ENCODE data around the gene CCDC92. TPM values are rescaled to one million over a fixed set of nuclear protein-coding genes. Genes with fewer than 3 reads are reported as not detected.

Gene CCDC92
- total RNA-seq, 4 donors from 2014 or later: 23.1 to 33.3 (median 30.9) TPM

- H3K27me3 ChIP-seq: no peaks in the 10 kb centered on the region
- TF ChIP-seq CTCF (IDR thresholded peaks at IDR 0.05): no peak
- TF ChIP-seq POLR2A (IDR thresholded peaks at IDR 0.05): no peak
- no peaks in the 10 kb centered on the region for H3K9me3 ChIP-seq
- H3K27ac ChIP-seq: no peak overlapping the region
- no peaks in the 10 kb centered on the region for H3K36me3 ChIP-seq
- H3K4me3 ChIP-seq: no peak overlapping the region
- no peak for DNase-seq
- H3K4me1 ChIP-seq: peaks cover 0 to 8% (median 0%) of the 10 kb centered on the region in 4 donors
Observed at GRCh38 chr12:123961585-123962345, 10.9 kb downstream of the CCDC92 start.

- no peak for DNase-seq
- Histone ChIP-seq H3K27ac (no peak overlapping the region), H3K27me3 (no peaks in the 10 kb centered on the region), H3K36me3 (no peaks in the 10 kb centered on the region), H3K4me1 (peaks cover 0 to 8% (median 0%) of the 10 kb centered on the region in 4 donors), H3K4me3 (no peak overlapping the region), H3K9me3 (no peaks in the 10 kb centered on the region)
- TF ChIP-seq CTCF (IDR thresholded peaks at IDR 0.05): no peak
- TF ChIP-seq POLR2A (IDR thresholded peaks at IDR 0.05): no peak
Observed at GRCh38 chr12:123960856-123961255, 11.8 kb downstream of the CCDC92 start.

GRCh38 chr12:123960029-123960735 is 12.4 kb downstream of the CCDC92 start:
- Histone ChIP-seq H3K4me1 (peaks cover 0 to 8% (median 0%) of the 10 kb centered on the region in 4 donors), H3K36me3 (no peaks in the 10 kb centered on the region), H3K27me3 (no peaks in the 10 kb centered on the region), H3K27ac (no peak overlapping the region), H3K9me3 (no peaks in the 10 kb centered on the region), H3K4me3 (no peak overlapping the region)
- no peak for TF ChIP-seq POLR2A (IDR thresholded peaks at IDR 0.05)
- no peak for TF ChIP-seq CTCF (IDR thresholded peaks at IDR 0.05)
- no peak for DNase-seq

GRCh38 chr12:123958876-123959275 is 13.8 kb downstream of the CCDC92 start:
- DNase-seq: no peak
- Histone ChIP-seq H3K27me3 (no peaks in the 10 kb centered on the region), H3K27ac (no peak overlapping the region), H3K9me3 (no peaks in the 10 kb centered on the region), H3K36me3 (no peaks in the 10 kb centered on the region), H3K4me3 (no peak overlapping the region), H3K4me1 (peaks cover 0 to 8% (median 0%) of the 10 kb centered on the region in 4 donors)
- TF ChIP-seq POLR2A (IDR thresholded peaks at IDR 0.05): no peak
- no peak for TF ChIP-seq CTCF (IDR thresholded peaks at IDR 0.05)

- no peaks in the 10 kb centered on the region for H3K9me3 ChIP-seq
- no peak for DNase-seq
- no peaks in the 10 kb centered on the region for H3K36me3 ChIP-seq
- H3K27ac ChIP-seq: no peak overlapping the region
- no peak overlapping the region for H3K4me3 ChIP-seq
- H3K27me3 ChIP-seq: no peaks in the 10 kb centered on the region
- H3K4me1 ChIP-seq: peaks cover 0 to 8% (median 0%) of the 10 kb centered on the region in 4 donors
- TF ChIP-seq CTCF (IDR thresholded peaks at IDR 0.05) (no peak), POLR2A (IDR thresholded peaks at IDR 0.05) (no peak)
Observed at GRCh38 chr12:123958462-123958861, 14.2 kb downstream of the CCDC92 start.
